GM19351 (cell line): ENCODE data around the gene NFU1.
A peak's percentile ranks its signal among the peaks of the same experiment; 100 is the strongest.
"Not testable (repeated sequence)": the region's sequence is repeated elsewhere in the genome, so short reads cannot be mapped to it uniquely, and the experiment has no call there.

Experiments used
- ATAC-seq: cut with Tn5 transposase; IDR thresholded peaks from one replicate; pipeline ENCODE4 v1.9.1; 2021; ENCODE audit warnings: mild to moderate bottlenecking, moderate library complexity; ENCODE audit not compliant: unreplicated experiment

Gene NFU1

GRCh38 chr2:69389271-69389670 is 48.0 kb downstream of the NFU1 start:
- ATAC-seq, result no peak

DNA sequence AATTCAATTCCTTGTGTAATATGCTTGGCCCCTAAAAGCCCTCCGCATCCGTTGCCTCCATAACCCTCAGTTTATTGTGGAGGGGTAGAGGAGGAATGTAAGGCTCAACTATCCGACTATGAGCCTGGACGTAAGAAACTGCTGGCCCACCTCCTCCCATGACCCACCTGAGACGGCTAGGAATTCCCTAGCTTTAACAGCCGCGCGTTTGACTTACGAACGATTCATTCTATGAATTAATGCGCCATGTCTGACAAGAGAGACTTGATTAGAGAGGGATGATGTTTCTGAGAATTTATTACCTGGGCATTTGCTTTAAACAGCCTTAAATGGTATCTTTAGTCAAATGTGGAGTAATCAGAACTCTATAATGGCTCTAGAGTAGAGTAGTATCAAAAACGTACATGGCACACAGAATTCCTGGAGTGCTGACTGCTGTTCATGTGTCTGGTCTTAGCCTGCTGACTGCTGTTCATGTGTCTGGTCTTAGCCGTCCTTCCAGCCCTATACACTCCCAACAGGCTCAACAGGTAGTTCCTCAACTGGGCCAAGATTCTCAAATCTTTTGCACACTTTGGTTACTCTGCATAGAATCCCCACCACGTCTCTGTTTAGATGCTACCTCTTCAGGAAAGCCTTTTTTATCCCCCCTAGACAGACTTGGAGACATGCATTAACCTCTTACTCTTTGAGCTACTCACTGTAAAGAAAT is 49.3 kb downstream of the NFU1 start:
- ATAC-seq, result no peak

GRCh38 chr2:69386789-69387734 is 50.2 kb downstream of the NFU1 start, which contains the start of gene GFPT1:
TSS of gene GFPT1 (minus strand) at chr2:69387227. CDS start at chr2:69387071, 156 bp downstream.
- peak; percentile 86 for ATAC-seq

GRCh38 chr2:69386360-69386759 is 50.9 kb downstream of the NFU1 start:
- ATAC-seq, result no peak

DNA sequence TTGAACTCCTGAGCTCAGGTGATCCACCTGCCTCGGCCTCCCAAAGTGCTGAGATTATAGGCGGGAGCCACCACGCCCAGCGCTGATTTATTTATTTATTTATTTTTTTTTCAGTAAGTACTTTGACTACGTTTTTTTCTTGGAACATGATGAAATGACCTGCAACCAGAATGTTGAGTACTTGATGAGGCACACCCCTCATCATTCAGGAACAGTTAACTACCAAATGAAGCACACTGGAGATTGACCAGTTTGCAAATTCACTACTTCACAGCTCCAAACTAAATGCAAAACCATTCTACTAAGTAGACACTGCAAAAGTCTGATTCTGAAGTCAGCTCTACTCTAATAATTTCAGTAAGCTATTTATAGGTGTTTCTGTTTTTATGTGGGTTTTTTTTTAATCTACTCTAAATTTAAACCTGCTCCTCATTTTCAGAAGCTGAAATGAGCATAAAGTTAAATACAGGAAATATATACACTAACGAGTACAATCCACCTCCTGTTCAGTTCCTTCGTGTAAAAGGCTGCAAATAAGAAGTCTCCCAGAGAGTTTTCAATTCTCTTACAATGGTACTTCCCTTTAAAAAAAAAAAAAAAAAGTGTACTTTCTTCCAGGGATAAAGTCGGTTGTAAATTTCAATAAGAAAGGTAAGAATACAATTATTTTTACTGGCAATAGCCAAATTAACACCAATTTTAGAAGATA is 51.6 kb downstream of the NFU1 start:
- no peak for ATAC-seq

DNA sequence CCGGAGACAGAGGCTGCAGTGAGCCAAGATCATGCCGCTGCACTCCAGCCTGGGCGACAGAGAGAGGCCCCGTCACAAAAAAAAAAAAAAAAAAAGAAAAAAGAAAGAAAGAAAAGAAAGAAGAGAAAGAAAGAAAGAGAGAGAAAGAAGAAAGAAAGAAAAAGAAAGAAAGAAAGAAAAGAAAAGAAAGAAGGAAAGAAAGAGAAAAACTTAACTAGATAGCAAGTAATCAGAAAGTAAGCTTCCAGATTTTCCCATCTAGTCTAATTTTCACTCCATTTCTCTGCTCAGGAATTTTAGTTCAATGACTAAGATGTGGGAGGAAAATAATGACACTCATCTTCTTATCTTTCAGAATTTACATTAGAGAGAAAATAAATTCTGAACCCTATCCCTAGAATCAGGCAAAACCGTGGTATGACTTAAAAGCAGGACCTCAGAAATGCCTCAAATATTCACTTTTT is 52.6 kb downstream of the NFU1 start:
- ATAC-seq, result no peak

GRCh38 chr2:69383176-69383812 is 53.9 kb downstream of the NFU1 start:
- ATAC-seq, result no peak

GRCh38 chr2:69382547-69382946 is 54.7 kb downstream of the NFU1 start:
- no peak for ATAC-seq

DNA sequence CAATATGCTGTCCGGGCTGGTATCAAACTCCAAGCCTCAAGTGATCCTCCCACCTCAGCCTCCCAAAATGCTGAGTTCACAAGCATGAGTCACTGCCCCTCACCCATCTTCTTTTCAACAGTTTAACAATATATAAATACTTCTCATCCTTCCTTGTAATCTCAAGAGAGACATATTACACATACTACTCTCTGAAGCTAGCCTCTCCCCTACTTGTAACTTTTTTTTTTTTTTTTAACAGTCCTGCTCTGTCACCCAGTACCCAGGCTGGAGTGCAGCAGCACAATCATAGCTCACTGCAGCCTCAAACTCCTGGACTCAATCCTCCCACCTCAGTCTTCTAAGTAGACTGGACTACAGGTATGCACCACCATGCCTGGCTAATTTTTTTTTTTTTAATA is 55.9 kb downstream of the NFU1 start:
- no peak for ATAC-seq

- no peak for ATAC-seq
These were observed 56.9 kb downstream of the NFU1 start for GRCh38 chr2:69380072-69380917.

GRCh38 chr2:69376403-69376802 is 60.8 kb downstream of the NFU1 start:
- ATAC-seq, result no peak

DNA sequence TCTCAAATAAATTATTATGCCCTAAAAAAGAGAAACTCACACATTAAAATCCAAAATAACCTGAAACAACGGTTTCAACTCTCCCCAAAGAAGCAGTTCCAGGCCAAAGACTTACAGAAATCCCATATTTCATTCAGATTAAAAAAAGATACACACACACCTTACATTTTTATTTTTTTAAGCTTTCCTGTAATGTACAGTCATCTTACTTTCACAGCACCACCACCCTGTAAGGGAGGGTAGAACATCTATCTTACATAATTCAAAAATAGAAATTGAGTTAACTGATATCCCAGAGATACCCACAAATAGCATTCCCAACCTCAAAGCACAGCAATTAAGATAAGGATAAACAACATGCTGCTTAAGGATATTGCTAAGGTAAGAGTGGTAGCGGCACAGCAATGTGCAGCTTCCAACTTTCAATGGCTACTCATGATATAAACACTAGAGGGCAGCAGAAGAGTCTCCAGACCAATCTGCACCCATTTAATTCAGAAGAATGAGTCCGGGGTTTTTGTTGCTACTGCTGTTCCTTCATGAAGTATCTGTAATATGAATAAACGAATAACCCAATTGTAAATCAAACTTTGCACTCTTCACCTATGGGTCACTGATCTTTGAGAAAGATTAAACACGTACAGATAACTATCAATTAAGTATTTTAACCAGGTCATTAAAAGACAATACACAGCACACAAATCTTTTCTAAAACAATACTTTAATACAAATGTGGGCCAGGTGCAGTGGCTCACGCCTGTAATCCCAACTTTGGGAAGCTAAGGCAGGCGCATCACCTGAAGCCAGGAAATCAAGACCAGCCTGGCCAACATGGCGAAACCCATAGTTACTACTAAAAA is 61.5 kb downstream of the NFU1 start:
- ATAC-seq, result no peak

- no peak for ATAC-seq
These were observed 64.5 kb downstream of the NFU1 start for GRCh38 chr2:69372767-69373166.

DNA sequence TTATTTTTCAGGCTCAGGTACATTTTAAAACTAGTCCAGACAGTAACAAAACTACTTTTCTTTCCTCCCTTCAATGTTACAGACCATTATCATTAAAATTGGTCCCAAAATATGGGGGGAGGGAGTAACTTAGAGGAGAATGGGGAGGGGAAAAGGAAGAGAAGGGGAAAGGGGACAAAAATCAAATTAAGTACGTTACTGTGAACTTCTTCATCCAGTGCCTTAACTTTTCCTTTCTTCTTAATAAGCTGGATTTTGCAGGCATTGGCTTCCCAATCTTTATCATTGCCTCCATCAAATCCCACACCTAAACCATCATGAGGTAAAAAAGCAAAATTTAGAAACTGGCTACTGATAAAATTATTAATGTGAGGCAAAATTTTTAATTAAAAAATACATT is 67.4 kb downstream of the NFU1 start:
- ATAC-seq, result no peak

- ATAC-seq, result no peak
These were observed 68.6 kb downstream of the NFU1 start for GRCh38 chr2:69368588-69368987.

- ATAC-seq, result no peak
These were observed 77.9 kb downstream of the NFU1 start for GRCh38 chr2:69359371-69359770.

DNA sequence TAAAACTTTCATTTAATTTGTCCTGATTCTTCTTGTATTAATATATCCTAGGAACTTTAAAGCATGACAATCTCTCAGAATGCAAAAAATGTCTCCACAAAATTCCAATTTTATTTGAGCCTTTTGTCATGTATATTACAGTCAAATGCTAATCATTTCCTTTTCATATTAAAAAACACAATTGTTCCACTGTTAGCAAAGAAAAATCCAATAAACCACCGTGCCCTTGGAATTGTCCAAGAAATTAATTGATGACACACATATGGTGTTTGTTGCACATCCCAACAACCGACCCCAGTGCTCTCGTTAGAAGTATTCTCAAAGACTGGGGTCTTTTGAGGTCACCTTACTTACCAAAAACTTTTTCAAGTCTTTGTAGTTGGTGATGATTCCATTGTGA is 78.3 kb downstream of the NFU1 start:
- no peak for ATAC-seq

DNA sequence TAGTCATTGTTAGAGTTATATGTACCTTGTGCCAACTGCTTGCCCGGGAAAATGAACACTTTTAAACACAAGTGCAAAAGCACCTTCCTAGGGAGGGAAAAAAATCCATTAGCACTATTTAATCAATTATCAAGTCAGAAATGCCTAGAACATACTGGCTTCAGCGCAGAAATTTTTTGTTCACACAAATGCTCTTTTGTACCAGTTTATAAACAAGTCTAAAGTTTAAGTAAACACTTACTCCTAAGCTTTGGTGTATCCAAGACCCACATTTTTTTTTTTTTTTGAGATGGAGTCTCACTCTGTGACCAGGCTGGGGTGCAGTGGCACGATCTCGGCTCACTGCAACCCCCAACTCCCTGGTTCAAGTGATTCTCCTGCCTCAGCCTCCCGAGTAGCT is 80.8 kb downstream of the NFU1 start:
- no peak for ATAC-seq

DNA sequence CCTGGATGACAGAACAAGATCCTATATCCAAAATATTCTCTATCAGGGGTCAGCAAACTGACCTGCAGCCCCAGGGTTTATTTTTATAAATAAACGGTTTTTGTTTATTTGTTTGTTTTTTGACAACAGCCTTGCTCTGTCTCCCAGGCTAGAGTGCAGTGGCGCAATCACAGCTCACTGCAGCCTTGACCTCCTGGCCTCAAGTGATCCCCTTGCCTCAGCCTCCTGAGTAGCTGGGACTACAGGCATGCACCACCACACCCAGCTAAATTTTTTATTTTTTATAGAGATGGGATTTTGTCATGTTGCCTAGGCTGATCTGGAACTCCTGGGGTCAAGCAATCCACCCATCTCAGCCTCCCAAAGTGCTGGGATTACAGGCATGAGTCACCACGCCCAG is 82.3 kb downstream of the NFU1 start:
- not testable (repeated sequence) for ATAC-seq
